NT2/D1 (cell line): ENCODE measurements around the gene VIT.

ENCODE experiments used
- DNase-seq: peaks from one replicate; pipeline ENCODE4 v3.0.0-alpha.2; 2011; ENCODE audit warnings: low read depth, low spot score
- H3K27me3 ChIP-seq: 2 replicates; pipeline ENCODE4 v1.6.0; 2011; ENCODE audit warnings: mild to moderate bottlenecking; ENCODE audit not compliant: insufficient read length, insufficient read depth
- H3K36me3 ChIP-seq: 2 replicates; pipeline ENCODE4 v1.6.1; 2011; ENCODE audit warnings: mild to moderate bottlenecking, low read length, mixed read lengths; ENCODE audit not compliant: insufficient read depth, insufficient read length
- H3K4me1 ChIP-seq: 2 replicates; pipeline ENCODE4 v1.5.1; 2011; ENCODE audit not compliant: insufficient read depth, insufficient read length
- H3K4me3 ChIP-seq: 2 replicates; pipeline ENCODE4 v1.5.1; 2011; ENCODE audit warnings: low read depth; ENCODE audit not compliant: insufficient read length
- H3K9ac ChIP-seq: 2 replicates; pipeline ENCODE4 v1.6.0; 2011; ENCODE audit warnings: low read depth; ENCODE audit not compliant: insufficient read length
- H3K9me3 ChIP-seq: 2 replicates; pipeline ENCODE4 v1.5.1; 2011; ENCODE audit warnings: mild to moderate bottlenecking, low read length; ENCODE audit not compliant: insufficient read depth
- SUZ12 ChIP-seq: IDR thresholded peaks from 2 replicates; pipeline ENCODE4 v1.6.1; 2011; ENCODE audit not compliant: insufficient read length, insufficient read depth; ENCODE audit errors: extremely low read depth
- YY1 ChIP-seq: IDR thresholded peaks from 2 replicates; pipeline ENCODE4 v1.6.1; 2011; ENCODE audit not compliant: insufficient read length, insufficient read depth
- ZNF274 ChIP-seq: IDR thresholded peaks from 2 replicates; pipeline ENCODE4 v1.6.1; 2011; ENCODE audit warnings: mild to moderate bottlenecking, low read depth, low read length

VIT gene

DNA sequence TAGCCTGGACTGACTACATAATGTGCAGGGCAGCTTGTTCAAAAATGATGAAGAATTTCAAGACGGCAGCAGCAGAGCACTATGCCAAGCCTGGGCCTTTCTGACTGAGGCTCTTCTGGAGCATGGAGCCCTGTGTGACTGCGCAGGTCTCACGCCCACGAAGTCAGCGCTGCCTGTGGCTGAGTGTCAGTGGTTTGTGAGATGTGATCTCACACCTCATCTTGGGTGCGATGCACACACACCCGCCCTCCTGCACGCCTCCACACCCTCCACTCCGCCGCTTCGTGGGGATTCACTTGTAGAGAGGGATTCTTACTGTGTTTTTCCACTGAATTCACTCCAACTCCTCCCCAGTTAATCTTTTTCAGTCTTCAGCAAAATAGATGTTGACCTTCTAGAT, 103.9 kb downstream of the VIT start:
- Histone ChIP-seq H3K9me3 (peaks cover 17% of the 10 kb centered on the region), H3K27me3 (no peaks in the 10 kb centered on the region), H3K4me1 (no peaks in the 10 kb centered on the region), H3K36me3 (no peaks in the 10 kb centered on the region), H3K9ac (no peak overlapping the region), H3K4me3 (no peak overlapping the region)
- no peak for DNase-seq
- no peak for TF ChIP-seq SUZ12
- no peak for TF ChIP-seq ZNF274
- no peak for TF ChIP-seq YY1

DNA sequence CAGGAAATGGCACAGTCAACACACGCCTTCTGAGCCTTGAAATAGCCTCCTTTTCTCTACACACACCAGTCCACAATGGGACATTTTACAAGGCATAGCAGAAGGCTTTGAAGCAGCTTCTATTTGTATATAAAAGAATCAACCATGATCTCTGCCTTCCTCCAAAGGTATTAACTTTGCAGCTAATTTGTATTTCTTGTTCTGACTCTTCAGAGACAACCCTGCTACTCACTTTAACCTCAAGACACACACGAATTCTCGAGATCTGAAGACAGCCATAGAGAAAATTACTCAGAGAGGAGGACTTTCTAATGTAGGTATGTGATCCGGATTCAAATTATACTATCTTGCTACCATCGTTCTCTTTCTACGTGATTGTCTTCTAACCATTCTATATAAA, 104.6 kb downstream of the VIT start:
- H3K9me3 ChIP-seq = peaks cover 17% of the 10 kb centered on the region
- H3K27me3 ChIP-seq = no peaks in the 10 kb centered on the region
- TF ChIP-seq ZNF274 (no peak), SUZ12 (no peak), YY1 (no peak)
- H3K9ac ChIP-seq = no peak overlapping the region
- no peak for DNase-seq
- no peaks in the 10 kb centered on the region for H3K4me1 ChIP-seq
- H3K4me3 ChIP-seq = no peak overlapping the region
- H3K36me3 ChIP-seq = no peaks in the 10 kb centered on the region

DNA sequence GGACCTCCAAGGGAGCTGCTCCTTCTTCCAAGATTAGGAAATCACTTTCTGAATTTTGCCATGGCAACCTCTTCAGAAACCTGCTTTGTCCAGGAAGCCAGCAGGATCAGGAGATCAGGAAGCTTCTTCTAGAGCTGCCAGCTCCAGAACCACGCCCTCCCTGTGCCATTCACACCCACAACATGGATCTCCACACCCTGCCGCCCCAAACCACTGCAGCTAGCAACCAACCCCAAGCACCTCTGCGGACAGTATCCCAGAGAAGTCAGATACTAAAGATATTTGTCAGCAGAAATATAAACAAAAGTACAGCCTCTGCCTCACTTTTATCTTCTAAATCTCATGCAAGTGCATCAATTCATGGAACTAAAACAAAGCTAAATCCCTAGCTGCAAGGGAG, 106.4 kb downstream of the VIT start:
- Histone ChIP-seq H3K4me1 (no peaks in the 10 kb centered on the region), H3K9ac (no peak overlapping the region)
- TF ChIP-seq ZNF274 (no peak), YY1 (no peak)

DNA sequence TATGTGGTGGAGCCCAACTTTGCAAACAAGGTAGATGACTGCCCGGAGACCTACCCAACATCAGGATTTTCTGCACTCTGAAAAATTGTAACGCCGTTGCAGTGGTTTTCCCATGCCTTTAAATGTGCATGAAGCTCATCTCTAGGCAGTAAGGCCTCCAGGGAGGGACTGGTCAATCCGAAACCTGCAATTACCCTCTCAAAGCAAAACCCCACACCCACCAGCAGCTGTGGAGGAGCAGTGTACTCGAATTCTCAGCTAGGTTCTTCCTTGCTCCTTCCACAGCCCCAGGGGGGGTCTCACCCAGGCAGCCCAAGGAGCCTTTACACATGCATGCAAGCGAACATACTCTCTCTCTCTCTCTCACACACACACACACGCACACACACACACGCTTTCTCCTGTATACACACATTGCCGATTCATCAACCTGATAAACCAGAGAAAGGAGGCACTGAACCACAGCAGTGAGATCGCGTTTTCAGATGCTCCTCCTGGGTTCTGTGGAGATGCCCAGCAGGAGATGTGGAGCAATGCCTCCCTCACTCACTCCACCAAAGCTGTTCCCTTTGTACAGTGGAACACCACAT, 109.2 kb downstream of the VIT start:
- H3K9me3 ChIP-seq = peaks cover 17% of the 10 kb centered on the region
- DNase-seq = no peak
- no peak overlapping the region for H3K4me3 ChIP-seq
- H3K4me1 ChIP-seq = no peaks in the 10 kb centered on the region
- no peaks in the 10 kb centered on the region for H3K27me3 ChIP-seq
- no peak for TF ChIP-seq ZNF274
- TF ChIP-seq SUZ12 = no peak
- no peak for TF ChIP-seq YY1
- no peaks in the 10 kb centered on the region for H3K36me3 ChIP-seq
- H3K9ac ChIP-seq = no peak overlapping the region

More for the DNA sequence above, 106.4 kb downstream of the VIT start:
- H3K4me3 ChIP-seq = no peak overlapping the region
- H3K9me3 ChIP-seq = peaks cover 17% of the 10 kb centered on the region
- no peak for DNase-seq
- no peaks in the 10 kb centered on the region for H3K36me3 ChIP-seq
- H3K27me3 ChIP-seq = no peaks in the 10 kb centered on the region

DNA sequence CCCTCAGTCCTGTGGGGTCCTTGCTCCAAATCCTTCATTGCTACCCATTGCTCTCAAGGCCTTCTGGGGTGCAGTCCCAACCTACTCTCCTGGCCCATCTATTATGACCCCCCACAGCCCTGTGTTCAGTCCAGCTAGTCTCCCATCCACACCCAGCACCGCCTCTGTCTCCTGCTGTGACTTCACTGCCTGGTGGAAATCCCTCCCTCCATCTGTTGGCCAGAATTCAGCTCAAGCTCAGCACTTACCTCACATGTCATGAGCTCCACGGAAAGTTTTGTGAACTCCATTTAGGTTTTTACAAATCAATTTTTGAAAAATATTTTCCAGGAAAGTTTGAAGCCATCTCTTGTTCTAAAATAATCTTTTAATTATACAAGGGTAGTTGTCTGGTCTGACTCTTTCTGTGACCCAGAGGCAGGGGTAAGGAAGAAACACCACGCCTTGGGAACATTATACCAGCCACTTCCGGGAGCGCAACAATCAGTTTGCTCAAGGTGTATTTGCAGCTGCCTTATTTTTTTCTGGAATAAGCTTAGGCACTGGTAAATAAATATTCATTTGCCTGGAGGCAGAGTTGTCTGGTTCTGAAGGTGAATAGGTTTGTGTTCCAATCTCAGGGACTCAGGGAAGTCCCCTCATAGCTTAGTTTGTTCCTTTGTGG, 110.8 kb downstream of the VIT start:
- Histone ChIP-seq H3K9ac (no peak overlapping the region), H3K27me3 (no peaks in the 10 kb centered on the region), H3K9me3 (peaks cover 16% of the 10 kb centered on the region), H3K4me3 (no peak overlapping the region), H3K4me1 (no peaks in the 10 kb centered on the region), H3K36me3 (no peaks in the 10 kb centered on the region)
- no peak for DNase-seq
- TF ChIP-seq ZNF274 = no peak
- no peak for TF ChIP-seq YY1
- no peak for TF ChIP-seq SUZ12

DNA sequence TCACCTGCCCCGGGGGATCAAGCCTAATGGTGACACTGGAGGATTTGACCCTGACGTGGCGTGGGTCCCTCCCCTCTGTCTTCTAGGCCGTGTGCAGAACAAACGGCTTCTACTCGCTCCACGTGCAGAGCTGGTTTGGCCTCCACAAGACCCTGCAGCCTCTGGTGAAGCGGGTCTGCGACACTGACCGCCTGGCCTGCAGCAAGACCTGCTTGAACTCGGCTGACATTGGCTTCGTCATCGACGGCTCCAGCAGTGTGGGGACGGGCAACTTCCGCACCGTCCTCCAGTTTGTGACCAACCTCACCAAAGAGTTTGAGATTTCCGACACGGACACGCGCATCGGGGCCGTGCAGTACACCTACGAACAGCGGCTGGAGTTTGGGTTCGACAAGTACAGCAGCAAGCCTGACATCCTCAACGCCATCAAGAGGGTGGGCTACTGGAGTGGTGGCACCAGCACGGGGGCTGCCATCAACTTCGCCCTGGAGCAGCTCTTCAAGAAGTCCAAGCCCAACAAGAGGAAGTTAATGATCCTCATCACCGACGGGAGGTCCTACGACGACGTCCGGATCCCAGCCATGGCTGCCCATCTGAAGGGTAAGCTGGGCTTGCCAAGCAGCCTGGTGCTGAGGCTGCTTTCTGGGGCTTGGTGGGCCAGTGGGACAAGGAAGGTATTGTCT, 112.0 kb downstream of the VIT start:
- H3K9ac ChIP-seq = no peak overlapping the region
- no peak for TF ChIP-seq ZNF274
- TF ChIP-seq SUZ12 = no peak
- TF ChIP-seq YY1 = no peak
- no peaks in the 10 kb centered on the region for H3K27me3 ChIP-seq
- DNase-seq = no peak
- no peaks in the 10 kb centered on the region for H3K4me1 ChIP-seq
- H3K9me3 ChIP-seq = peaks cover 4% of the 10 kb centered on the region
- H3K36me3 ChIP-seq = no peaks in the 10 kb centered on the region
- no peak overlapping the region for H3K4me3 ChIP-seq

DNA sequence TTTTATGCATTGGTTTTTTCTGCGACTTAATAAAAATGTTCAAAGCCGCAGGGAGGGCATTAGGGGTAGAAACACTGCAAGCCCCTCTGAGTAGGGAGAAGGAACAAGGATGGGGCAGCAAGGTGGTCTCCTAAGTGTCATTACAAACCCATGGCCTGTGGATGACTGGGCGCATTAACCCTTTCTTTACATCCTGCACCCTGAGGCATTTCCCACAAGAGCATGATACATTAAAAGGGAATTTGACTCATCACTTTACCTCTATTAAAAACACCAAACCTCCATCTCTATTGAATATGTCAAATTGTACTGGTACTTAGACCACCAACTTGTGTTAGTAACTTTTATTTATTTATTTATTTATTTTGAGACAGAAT, 112.5 kb downstream of the VIT start:
- H3K9ac ChIP-seq = no peak overlapping the region
- no peaks in the 10 kb centered on the region; the same call in 1 of the 2 replicates for H3K9me3 ChIP-seq
- no peaks in the 10 kb centered on the region for H3K4me1 ChIP-seq
- H3K36me3 ChIP-seq = no peaks in the 10 kb centered on the region
- TF ChIP-seq SUZ12 (no peak), YY1 (no peak), ZNF274 (no peak)
- no peak overlapping the region for H3K4me3 ChIP-seq
- no peaks in the 10 kb centered on the region for H3K27me3 ChIP-seq
- DNase-seq = no peak
